Stimulated activated CD8-positive, alpha-beta memory T cell treated with anti-CD3 and anti-CD28 coated beads, Interleukin-12 subunit alpha, Interleukin-12 subunit beta, amount 100 ng/mL, for 24 hours (primary cell): ENCODE measurements around the gene TRIO.
"Not testable (repeated sequence)": the region's sequence is repeated elsewhere in the genome, so short reads cannot be mapped to it uniquely, and the experiment has no call there.

ENCODE experiments used
- DNase-seq: peaks from one replicate; pipeline ENCODE4 v3.0.0-alpha.2; 2020; ENCODE audit errors: extremely low read depth

The TRIO gene

GRCh38 chr5:14185326-14186058 lies 42.4 kb downstream of the TRIO start:
- DNase-seq, result no peak

- DNase-seq, result no peak
Measured at GRCh38 chr5:14186059-14186830, 43.1 kb downstream of the TRIO start.

DNA sequence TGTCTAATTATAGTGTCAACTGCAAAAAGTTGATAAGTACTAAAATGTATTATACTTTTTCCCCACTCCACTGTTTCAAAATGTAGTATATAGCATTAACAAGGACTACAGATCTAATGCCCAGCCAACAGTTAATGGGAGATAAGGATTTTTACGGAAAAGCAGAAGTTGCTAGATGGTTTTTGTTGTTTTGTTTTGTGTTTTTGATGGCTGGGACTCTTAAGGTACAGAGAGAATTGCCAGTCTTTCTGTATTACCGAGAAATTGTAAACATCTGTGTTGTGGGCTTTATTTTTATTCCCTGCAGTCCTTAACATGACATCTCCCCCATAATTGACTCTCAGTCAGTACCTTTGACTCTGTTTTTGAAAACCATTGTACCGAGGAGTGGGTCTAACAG lies 44.0 kb downstream of the TRIO start:
- DNase-seq, result no peak

DNA sequence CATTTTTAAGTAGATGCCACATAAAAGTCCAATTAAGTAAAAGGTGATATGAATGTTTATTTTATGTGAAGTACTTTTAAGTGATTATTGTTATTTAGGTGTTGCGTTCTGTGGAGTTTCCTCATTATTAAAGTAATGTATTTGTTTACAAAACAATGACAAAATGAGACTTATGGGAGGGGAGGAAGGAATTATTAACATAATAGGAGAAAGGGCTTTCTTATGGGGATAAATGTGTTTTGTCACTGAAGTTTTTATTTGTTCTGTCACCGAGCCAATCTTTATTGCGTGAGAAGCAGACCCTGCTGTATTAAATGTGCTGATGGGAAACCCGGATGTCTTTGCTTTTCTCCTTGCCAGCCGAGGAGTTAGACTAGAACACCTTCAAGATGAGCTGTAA lies 44.5 kb downstream of the TRIO start:
- no peak for DNase-seq

DNA sequence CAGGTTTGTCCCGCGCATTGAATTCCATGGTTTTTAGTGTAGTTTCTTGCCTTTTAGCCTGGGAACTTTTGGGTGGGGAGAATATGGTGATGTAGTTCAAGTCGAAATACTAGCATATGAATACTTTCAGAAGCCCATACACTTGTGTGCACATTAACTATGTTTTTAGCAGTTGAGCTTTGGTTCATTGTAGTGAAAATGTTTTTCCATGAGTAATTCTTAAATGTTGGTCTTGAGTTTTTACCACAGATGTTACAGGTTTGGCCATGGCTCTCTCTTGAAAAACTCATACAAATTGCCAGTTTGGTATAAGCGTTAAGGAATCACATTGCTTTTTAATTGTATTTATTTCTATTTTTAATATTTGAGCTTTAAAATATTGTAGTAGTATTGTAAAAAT lies 45.6 kb downstream of the TRIO start:
- no peak for DNase-seq

- no peak for DNase-seq
Measured at GRCh38 chr5:14189680-14190079, 46.5 kb downstream of the TRIO start.

- DNase-seq, result no peak
Measured at GRCh38 chr5:14190194-14191164, 47.3 kb downstream of the TRIO start.

DNA sequence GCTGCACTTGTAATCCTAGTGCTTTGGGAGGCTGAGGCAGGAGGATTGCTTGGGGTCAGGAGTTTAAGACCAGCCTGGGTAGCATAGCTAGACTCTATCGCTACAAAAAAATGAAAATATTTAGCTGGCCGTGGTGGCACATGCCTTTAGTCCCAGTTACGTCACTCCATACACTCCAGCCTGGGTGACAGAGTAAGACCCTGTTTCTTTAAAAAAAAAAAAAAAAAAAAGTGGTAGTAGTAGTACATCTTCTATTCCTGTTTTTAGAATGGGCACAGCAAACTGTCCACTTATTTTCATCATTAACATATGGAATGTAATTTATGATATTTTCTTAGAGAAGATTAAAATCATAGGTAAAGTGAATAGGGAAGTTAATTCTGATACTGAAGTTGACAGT lies 48.2 kb downstream of the TRIO start:
- no peak for DNase-seq

DNA sequence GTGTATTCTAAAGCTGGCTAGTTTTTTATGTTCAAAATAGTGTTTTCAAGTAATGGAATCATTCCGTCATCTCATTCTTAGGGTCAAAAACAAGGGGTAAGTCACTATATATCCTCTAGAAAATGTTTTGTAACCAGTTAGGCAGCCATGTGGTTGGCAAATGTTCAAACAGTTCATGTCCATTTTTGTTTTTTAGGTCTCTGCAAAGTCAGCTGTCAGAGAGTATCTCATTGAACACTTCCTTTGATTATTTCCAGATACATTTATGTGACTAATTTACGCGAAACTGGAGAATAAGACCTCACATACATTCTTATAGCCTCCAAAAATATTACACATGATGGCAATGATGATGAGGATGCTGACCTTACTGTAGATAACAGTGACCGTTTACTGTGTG lies 50.4 kb downstream of the TRIO start:
- DNase-seq, result no peak

- DNase-seq, result no peak
Measured at GRCh38 chr5:14195588-14195987, 52.4 kb downstream of the TRIO start.

DNA sequence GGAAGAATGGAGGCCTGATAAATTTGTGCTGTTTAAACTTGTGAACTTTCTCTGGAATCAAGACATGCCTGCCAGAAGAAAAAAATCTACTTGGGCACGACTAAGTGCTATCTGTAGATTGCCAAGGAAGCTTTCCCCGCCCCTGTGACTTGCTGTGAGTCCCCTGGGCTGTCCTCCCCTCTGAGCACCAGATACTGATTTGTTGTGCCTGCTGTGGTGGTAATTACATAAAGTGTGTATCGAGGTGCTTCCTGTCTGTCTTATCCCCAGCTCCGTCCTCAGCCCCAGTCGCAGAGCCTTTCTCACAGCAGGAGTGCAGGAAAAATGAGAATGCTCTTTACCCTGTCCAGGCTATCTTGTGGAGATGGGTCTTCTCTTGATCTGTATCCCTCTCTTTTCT lies 53.9 kb downstream of the TRIO start:
- DNase-seq, result no peak

GRCh38 chr5:14199902-14200301 lies 56.8 kb downstream of the TRIO start:
- no peak for DNase-seq

DNA sequence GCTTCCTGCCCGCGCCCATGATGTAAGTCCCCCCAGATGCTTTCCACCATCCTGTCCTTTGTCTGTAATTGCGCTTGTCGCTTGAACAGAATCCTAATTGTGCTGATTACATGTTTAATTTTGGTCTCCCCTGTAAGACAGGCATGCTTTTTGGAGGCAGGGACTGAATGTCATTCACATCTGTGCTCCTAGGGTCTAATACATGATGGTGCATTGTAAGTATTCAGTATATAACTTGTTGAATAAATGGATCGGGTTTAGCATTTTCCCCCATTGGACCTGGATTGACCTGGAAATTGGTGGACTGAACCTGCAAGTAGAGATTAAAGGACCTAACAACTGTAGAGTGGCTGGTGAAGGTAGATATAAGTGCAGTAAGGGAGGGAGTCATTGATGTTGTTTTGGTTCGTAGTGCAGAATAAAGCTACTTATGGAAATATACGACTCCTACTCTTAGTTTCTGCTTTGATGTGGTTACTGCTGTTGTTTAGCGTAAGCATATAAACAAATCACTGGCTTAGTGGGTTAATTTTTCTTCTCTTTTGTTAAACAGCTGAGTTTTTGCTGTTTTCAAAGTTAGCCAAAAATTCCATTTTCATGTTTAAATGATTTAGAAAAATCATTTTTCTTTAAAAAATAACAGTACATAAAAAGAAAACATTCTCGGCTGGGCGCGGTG lies 57.3 kb downstream of the TRIO start:
- DNase-seq, result no peak

GRCh38 chr5:14201325-14202045 lies 58.3 kb downstream of the TRIO start:
- no peak for DNase-seq

DNA sequence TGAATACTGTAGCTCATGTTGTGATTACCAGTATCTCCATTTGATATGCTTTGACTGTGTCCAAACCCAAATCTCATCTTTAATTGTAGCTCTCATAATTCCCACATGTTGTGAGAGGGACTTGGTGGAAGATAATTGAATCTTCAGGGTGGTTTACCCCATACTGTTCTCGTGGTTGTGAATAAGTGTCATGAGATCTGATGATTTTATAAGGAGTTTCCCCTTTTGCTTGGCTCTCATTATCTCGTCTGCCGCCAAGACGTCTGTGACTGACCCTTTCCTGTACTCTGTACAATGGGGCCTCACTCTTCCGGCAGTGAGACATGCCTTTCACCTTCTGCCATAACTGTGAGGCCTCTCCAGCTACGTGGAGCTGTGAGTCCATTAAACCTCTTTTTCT lies 59.3 kb downstream of the TRIO start:
- no peak for DNase-seq

GRCh38 chr5:14204011-14204670 lies 61.0 kb downstream of the TRIO start:
- no peak for DNase-seq

DNA sequence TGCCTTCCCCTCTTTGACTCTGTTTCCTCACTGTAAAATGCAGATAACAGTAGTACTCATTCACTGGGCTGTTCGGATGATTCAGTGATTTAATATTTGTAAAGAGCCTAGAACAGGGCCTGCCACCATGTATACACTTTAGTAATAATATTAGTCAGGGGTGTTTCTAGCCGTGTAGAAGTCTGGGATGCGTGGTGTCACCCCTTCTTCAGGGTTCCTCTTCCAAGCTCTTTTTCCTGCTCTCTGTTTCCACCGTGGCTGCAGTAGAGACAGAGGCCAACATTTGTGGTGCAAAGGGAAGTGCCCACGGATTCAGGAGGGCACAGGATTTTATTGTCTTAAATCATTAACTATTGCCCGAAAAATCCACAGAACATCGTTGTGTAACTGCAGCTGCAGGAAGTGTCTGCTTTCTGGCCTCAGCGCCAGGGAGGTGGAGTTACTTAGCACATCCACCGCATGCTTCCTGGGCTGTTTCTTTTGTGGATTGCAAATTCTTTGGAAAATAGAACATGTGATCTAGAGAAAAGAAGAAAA lies 61.7 kb downstream of the TRIO start:
- DNase-seq, result no peak

GRCh38 chr5:14206028-14206725 lies 63.0 kb downstream of the TRIO start:
- no peak for DNase-seq

GRCh38 chr5:14207428-14207827 lies 64.3 kb downstream of the TRIO start:
- not testable (repeated sequence) for DNase-seq
